Sigmoid colon (tissue), 4 donors: Measurements from ENCODE around the gene TRMT10C.

Experiments used
- CTCF ChIP-seq, 4 experiments: fragments of 450-650 bp in 3 of 4; fragments of 200-600 bp in 1 of 4; IDR thresholded peaks; one replicate each; pipeline ENCODE4 v1.5.1; 2016 to 2019; ENCODE audit warnings: antibody characterized with exemption in 4 of 4, mild to moderate bottlenecking in 3 of 4, moderate library complexity in 2 of 4
- EP300 ChIP-seq, 4 donors: sonication (generic); formaldehyde crosslinking; IDR thresholded peaks; one replicate each; pipeline ENCODE4 v1.6.1; 2017; ENCODE audit warnings: antibody characterized with exemption in 4 of 4
- POLR2A ChIP-seq, 2 donors: fragments of 450-650 bp; IDR thresholded peaks; one replicate each; pipeline ENCODE4 v1.6.1; 2016; ENCODE audit warnings: antibody characterized with exemption in 2 of 2, mild to moderate bottlenecking in 2 of 2, moderate library complexity in 2 of 2
- POLR2AphosphoS5 ChIP-seq, 4 donors: sonication (generic); formaldehyde crosslinking; IDR thresholded peaks; one replicate each; pipeline ENCODE4 v1.6.1; 2017; ENCODE audit warnings: antibody characterized with exemption in 4 of 4

- TF ChIP-seq EP300 (IDR thresholded peaks at IDR 0.05) (no peak), POLR2AphosphoS5 (IDR thresholded peaks at IDR 0.05) (no peak), CTCF (IDR thresholded peaks at IDR 0.05) (no peak), POLR2A (IDR thresholded peaks at IDR 0.05) (no peak)
Measured at GRCh38 chr3:101513419-101513986, 48.2 kb upstream of the TRMT10C start.
